GM18505 (cell line): ENCODE results near the gene CMTM3.
A peak's percentile ranks its signal among the peaks of the same experiment; 100 is the strongest.

Experiments used
- ATAC-seq: cut with Tn5 transposase; IDR thresholded peaks from one replicate; pipeline ENCODE4 v1.9.1; 2021; ENCODE audit not compliant: unreplicated experiment
- POLR2A ChIP-seq: IDR thresholded peaks from 4 replicates; pipeline ENCODE4 v1.6.1; 2011; ENCODE audit warnings: borderline replicate concordance; ENCODE audit not compliant: insufficient read depth, insufficient read length; ENCODE audit errors: extremely low read depth

CMTM3 gene

DNA sequence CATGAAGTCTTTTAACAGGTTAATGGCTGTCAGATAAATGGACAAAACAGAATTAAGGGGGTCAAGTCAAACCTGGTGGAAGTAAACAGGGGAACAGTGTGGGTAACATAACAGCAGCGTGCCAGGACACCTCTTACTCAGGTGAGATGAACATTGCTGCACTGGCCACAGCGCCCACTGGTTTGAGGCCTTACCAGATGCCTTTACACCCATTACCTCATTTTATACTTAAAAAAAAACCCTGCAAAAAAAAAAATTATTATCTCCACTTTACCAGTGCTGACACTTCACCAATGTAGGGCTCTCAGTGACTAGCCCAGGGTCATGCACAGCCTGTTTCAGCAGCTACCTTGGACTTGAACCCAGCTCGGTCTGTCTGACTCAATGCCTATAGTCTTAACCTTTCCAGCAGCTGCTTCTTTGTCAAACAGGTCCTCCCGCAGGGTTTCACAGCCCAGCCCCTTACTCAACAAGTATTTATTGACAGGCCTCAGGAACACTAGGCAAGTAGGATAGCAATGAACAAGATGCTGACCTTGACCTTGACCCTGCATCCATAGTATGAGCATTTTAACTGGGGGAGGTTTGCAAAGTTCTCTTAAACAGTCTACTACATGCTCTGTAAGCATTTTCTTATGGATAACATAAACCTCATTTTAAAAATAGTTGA is 30.2 kb downstream of the CMTM3 start:
- no peak for ATAC-seq
- no peak for TF ChIP-seq POLR2A

DNA sequence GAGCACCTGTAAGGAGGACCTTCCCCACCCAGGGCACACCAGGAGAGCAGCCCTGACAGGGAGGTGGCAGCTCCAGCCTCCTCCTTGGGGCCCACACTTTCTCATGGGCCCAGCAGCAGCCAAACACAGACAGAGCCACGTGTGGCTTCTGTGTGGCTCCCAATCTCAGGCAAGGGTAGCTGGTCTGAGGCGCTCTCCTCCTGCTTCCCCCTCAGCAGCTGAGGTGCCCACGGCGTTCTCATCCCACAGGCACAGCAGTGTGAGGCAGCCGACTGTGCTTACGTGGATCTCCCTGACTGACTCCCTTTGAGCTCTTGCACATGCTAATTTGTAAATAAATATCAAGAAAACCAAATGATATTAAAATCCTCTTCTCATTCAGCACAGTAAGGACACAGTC is 30.9 kb downstream of the CMTM3 start:
- ATAC-seq, result no peak
- TF ChIP-seq POLR2A, result no peak

DNA sequence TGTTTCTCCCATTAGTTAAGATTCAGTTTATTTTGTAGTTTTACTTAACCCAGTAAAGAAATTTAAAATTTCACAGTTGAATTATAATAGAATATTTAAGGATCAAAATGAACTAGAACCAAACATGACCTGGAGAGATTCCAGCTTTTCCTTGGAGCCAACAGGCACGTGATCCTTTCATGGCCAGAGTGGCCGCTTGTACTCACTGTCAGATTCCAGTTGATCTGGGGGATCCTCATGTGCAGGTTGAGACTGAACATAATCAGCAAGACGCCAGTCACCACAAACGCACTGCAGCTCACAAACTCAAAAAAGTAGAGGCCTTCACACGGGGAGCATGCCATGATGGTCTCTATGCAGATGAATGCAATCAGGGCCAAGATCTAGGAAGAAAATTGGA is 31.7 kb downstream of the CMTM3 start:
- TF ChIP-seq POLR2A, result no peak
- no peak for ATAC-seq

DNA sequence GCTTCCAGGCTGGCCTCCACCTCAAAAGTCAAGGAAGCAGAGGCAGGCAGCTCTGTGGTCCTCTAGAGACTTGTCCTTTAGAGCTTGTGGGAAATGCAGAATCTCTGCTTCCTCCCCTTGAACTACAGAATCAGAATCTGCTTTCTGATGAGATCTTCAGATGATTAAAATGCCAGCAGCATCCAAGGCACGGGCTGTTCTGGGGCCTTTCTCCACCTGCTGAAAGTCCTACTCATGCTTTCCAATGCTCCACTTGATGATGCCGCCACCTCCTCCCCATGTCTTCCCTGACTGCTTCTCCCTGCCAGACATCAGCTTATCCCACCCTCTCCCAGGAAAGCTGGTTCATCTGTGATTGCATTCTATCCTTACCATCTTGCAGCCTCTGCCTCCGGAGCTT is 33.3 kb downstream of the CMTM3 start:
- no peak for TF ChIP-seq POLR2A
- ATAC-seq, result no peak

- ATAC-seq, result no peak
- TF ChIP-seq POLR2A, result no peak
Measured at GRCh38 chr16:66639091-66639885, 34.8 kb downstream of the CMTM3 start.

DNA sequence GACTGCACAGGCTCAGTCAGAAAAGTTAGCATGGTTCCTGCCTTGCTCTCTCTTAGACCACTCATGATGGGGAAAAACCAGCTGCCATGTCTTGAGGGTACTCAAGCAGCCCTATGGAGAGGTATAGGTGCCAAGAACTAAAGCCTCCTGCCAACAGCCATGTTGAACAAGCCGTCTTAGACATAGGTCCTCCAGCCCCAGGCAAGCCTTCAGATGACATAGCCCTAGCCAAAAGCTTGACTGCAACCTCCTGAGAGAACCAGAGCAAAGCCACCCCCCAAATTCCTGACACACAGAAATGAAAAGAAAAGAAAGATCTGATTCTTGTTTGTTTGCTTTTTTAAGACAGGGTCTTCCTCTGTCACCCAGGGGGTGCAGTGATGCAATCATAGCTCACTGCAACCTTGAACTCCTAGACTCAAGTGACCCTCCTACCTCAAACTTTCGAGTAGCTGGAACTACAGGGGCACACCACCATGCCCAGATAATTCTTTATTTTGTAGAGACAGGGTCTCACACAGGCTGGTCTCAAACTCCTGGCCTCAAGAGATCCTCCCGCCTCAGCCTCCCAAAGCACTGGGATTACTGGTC is 36.3 kb downstream of the CMTM3 start:
- no peak for TF ChIP-seq POLR2A
- ATAC-seq, result no peak

- TF ChIP-seq POLR2A, result no peak
- no peak for ATAC-seq
Measured at GRCh38 chr16:66641387-66641786, 36.9 kb downstream of the CMTM3 start.

GRCh38 chr16:66647866-66648265 is 43.4 kb downstream of the CMTM3 start:
- ATAC-seq, result no peak
- no peak for TF ChIP-seq POLR2A

GRCh38 chr16:66649167-66649566 is 44.7 kb downstream of the CMTM3 start:
- no peak for TF ChIP-seq POLR2A
- ATAC-seq, result no peak

GRCh38 chr16:66649636-66650205 is 45.2 kb downstream of the CMTM3 start:
- no peak for TF ChIP-seq POLR2A
- no peak for ATAC-seq

DNA sequence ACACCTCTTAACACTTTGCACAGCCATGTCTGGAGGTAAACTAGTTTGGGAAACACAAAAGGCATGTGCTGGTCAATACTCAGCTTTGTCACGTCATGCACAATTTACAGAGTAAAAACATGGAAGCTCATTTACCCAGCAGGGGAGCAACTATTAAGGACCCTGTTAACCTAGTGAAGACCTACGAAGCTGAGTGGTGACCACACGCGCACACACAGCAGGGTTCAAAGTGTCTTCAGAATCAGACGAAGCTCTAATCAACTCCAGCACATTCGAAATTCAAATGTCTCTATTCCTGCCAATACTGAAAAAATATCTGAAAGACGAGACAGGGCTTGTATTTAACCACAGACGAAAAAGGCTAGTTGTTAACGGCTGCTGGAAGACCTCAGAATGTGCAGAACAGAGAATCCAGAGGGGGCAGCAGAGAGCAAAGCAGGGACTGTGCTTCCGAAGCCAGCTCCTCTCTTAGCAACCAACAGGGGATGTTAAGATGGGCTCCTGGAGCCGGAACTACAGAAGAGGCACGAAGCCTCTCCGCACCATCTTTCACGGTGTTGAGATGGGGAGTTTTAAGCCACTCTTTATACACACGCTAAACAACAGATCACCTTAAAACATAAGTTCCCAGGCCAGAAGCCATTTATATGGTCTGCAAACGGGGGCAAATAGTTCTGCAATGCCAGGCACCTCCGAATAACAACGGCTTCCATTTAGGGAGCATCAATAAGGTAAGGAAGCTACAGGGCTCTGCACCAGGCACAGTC is 46.4 kb downstream of the CMTM3 start:
- no peak for TF ChIP-seq POLR2A
- peak; percentile 92 for ATAC-seq

- TF ChIP-seq POLR2A, result no peak
- no peak for ATAC-seq
Measured at GRCh38 chr16:66651474-66651765, 46.9 kb downstream of the CMTM3 start.

GRCh38 chr16:66651965-66652364 is 47.5 kb downstream of the CMTM3 start:
- ATAC-seq, result no peak
- no peak for TF ChIP-seq POLR2A

DNA sequence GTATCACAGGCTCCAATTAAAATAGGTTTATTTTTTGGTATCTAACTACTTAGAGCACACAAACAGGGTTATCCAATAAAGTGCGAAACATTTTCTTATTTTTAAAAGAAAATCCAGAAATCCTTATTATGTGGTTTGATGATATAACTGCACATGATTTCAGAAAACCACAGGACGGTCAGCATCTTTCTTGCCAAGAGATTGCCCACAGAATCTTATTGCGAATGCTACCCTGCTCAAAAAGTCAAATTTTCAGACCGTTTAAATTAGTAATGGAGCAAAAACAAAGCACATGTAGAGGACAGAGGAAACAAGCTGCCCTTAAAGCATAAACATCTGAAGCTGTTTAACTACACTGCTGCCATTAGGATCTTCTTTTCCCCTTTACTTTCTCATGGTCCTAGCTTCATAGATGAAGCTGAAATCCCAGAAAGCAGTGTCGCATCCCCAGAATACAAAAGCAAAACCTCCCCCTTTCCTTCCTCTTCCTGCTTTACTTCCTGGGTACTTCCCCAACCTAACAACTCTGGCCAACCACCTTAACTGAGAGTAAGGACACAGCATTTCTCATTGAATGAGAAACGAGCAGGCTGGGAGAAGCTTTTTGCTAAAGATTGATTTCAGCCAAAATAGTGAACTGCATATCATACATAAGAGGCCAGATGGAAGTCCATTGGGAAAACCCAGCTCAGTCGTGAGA is 48.3 kb downstream of the CMTM3 start:
- no peak for ATAC-seq
- no peak for TF ChIP-seq POLR2A
